ENCODE measurements around the gene TICAM1. TPM values are rescaled to one million over a fixed set of nuclear protein-coding genes. Genes with fewer than 3 reads are reported as not detected.
A peak's percentile ranks its signal among the peaks of the same experiment; 100 is the strongest.
"Not testable (repeated sequence)": the region's sequence is repeated elsewhere in the genome, so short reads cannot be mapped to it uniquely, and the experiment has no call there.

The TICAM1 gene
- total RNA-seq, 1 experiment from 2014 or later: 2.7 TPM

DNA sequence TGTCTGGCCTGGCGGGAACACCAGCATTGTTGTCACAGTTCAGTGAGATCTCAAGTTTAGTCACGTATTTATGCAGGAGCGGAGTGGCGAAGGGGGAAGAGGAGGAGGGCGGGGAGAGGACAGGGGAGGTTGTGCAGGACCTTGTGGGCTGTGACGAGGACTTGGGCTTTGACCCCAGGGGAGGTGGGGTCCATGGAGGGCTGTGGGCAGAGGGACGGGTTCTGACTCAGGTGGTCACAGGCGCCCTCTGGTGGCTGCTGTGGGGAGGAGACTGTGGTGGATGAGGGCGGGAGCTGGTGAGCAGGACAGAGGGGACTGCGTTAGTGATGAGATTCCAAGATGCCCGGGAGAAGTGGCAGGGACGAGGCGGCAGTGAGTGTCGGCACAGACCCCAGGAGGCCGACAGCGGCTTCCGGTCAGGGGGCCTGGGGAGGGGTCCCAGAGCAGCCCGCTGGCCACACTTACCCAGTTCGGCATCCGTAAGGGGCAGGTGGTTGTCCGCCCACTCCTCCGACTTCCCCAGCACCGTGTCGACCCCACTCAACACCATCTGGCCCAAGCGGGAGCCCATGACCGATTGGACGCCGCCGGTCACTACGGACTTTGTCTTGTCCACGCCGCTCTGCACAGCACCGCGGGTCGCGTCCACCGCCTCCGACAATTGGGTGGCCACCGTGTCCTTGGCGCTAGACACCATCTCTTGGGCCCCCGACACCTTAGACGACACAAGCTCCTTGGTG lies 20.2 kb upstream of the TICAM1 start:
- Histone ChIP-seq H3K4me2 (ENCODE audit: low read depth, low read length, poor library complexity, severe bottlenecking) (peak overlapping the region; percentile 8), H2AFZ (ENCODE audit: low read length) (no peak overlapping the region; the same call in 1 of the 2 replicates), H3K79me2 (ENCODE audit: low read length) (no peaks in the 10 kb centered on the region), H3K36me3 (ENCODE audit: insufficient read depth, low read length) (no peaks in the 10 kb centered on the region), H3K4me1 (ENCODE audit: low read length) (no peaks in the 10 kb centered on the region), H4K20me1 (ENCODE audit: insufficient read depth, low read depth, low read length) (no peaks in the 10 kb centered on the region), H3K27ac (ENCODE audit: low read length) (no peak overlapping the region), H3K9me2 (replicated peaks; ENCODE audit: insufficient read depth, low read length) (no peaks in the 10 kb centered on the region), H3K9ac (ENCODE audit: low read length) (no peak overlapping the region), H3K4me3 (ENCODE audit: low read length) (no peak overlapping the region), H3K9me3 (ENCODE audit: low read length) (no peaks in the 10 kb centered on the region), H3K27me3 (ENCODE audit: low read length) (no peaks in the 10 kb centered on the region)
- peak; percentile 84 for DNase-seq

DNA sequence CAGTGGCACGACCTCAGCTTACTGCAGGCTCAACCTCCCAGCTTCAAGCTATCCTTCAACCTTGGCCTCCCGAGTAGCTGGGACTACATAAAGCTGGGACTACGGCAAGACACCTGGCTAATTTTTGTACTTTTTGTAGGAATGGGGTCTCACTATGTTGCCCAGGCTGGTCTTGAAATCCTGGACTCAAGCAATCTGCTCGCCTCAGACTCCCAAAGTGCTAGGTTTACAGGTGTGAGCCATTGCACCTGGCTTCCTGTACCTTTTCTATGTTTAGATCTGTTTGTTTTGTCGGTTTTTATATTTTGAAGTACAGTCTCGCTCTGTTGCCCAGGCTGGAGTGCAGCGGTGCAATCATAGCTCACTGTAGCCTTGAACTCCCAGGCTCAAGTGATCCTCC lies 17.5 kb upstream of the TICAM1 start:
- Histone ChIP-seq H3K79me2 (ENCODE audit: low read length) (no peaks in the 10 kb centered on the region), H3K9ac (ENCODE audit: low read length) (no peak overlapping the region), H3K9me3 (ENCODE audit: low read length) (no peaks in the 10 kb centered on the region), H3K27ac (ENCODE audit: low read length) (no peak overlapping the region), H3K9me2 (replicated peaks; ENCODE audit: insufficient read depth, low read length) (no peaks in the 10 kb centered on the region), H3K4me2 (ENCODE audit: low read depth, low read length, poor library complexity, severe bottlenecking) (no peak overlapping the region), H3K4me3 (ENCODE audit: low read length) (no peak overlapping the region), H3K36me3 (ENCODE audit: insufficient read depth, low read length) (no peaks in the 10 kb centered on the region), H2AFZ (ENCODE audit: low read length) (no peak overlapping the region), H3K4me1 (ENCODE audit: low read length) (no peaks in the 10 kb centered on the region), H3K27me3 (ENCODE audit: low read length) (no peaks in the 10 kb centered on the region), H4K20me1 (ENCODE audit: insufficient read depth, low read depth, low read length) (no peaks in the 10 kb centered on the region)
- no peak for DNase-seq

DNA sequence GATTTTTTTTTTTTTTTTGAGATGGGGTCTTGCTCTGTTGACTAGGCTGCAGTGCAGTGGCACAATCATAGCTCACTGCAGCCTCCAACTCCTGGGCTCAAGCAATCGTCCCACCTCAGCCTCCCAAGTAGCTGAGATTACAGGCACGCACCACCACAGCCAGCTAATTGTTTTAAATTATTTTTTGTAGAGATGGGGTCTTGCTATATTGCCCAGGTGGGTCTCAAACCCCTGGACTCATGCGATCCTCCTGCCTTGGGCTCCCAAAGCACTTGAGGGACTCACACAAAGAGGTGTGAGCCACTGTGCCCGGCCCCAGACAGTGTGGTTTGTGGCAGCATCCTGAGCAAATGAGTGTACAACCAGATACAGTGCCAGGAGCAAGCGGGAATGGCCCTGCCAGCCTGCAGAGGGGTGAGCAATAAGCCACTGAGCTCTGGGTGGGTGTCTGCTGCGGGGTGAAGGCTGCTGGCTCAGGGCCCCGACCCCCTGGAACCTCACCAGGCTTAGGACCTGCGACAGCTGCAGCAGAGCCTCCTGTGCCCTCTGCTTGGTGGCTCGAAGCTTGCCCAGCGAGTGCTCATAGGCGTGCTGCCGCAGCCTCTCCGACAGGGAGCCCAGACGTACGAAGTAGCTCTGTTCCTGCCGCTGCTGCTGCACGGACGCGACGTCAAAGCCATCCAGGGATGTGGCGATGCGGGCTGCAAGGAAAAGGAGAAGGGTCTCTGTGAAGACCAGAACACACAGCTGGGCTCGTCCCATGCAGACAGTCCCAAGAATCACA lies 15.9 kb upstream of the TICAM1 start:
- H3K36me3 ChIP-seq (ENCODE audit: insufficient read depth, low read length): no peaks in the 10 kb centered on the region

GRCh38 chr19:4845975-4846374 lies 14.5 kb upstream of the TICAM1 start:
- DNase-seq; H3K27me3 ChIP-seq (ENCODE audit: low read length); H4K20me1 ChIP-seq (ENCODE audit: insufficient read depth, low read depth, low read length); H2AFZ ChIP-seq (ENCODE audit: low read length); H3K4me1 ChIP-seq (ENCODE audit: low read length); H3K9ac ChIP-seq (ENCODE audit: low read length); H3K4me2 ChIP-seq (ENCODE audit: low read depth, low read length, poor library complexity, severe bottlenecking); H3K4me3 ChIP-seq (ENCODE audit: low read length); H3K9me3 ChIP-seq (ENCODE audit: low read length); H3K27ac ChIP-seq (ENCODE audit: low read length); H3K79me2 ChIP-seq (ENCODE audit: low read length); H3K9me2 ChIP-seq (replicated peaks; ENCODE audit: insufficient read depth, low read length); H3K36me3 ChIP-seq (ENCODE audit: insufficient read depth, low read length): not testable (repeated sequence)

More for the DNA sequence above, 15.9 kb upstream of the TICAM1 start:
- H3K27ac ChIP-seq (ENCODE audit: low read length): no peak overlapping the region
- H3K9me2 ChIP-seq (replicated peaks; ENCODE audit: insufficient read depth, low read length): no peaks in the 10 kb centered on the region
- no peak overlapping the region for H3K9ac ChIP-seq (ENCODE audit: low read length)
- no peaks in the 10 kb centered on the region for H3K27me3 ChIP-seq (ENCODE audit: low read length)
- no peak overlapping the region for H2AFZ ChIP-seq (ENCODE audit: low read length)
- H3K4me3 ChIP-seq (ENCODE audit: low read length): no peak overlapping the region
- no peak overlapping the region for H3K4me2 ChIP-seq (ENCODE audit: low read depth, low read length, poor library complexity, severe bottlenecking)
- no peaks in the 10 kb centered on the region for H4K20me1 ChIP-seq (ENCODE audit: insufficient read depth, low read depth, low read length)
- no peaks in the 10 kb centered on the region for H3K79me2 ChIP-seq (ENCODE audit: low read length)
- no peak for DNase-seq
- H3K9me3 ChIP-seq (ENCODE audit: low read length): no peaks in the 10 kb centered on the region
- H3K4me1 ChIP-seq (ENCODE audit: low read length): no peaks in the 10 kb centered on the region

DNA sequence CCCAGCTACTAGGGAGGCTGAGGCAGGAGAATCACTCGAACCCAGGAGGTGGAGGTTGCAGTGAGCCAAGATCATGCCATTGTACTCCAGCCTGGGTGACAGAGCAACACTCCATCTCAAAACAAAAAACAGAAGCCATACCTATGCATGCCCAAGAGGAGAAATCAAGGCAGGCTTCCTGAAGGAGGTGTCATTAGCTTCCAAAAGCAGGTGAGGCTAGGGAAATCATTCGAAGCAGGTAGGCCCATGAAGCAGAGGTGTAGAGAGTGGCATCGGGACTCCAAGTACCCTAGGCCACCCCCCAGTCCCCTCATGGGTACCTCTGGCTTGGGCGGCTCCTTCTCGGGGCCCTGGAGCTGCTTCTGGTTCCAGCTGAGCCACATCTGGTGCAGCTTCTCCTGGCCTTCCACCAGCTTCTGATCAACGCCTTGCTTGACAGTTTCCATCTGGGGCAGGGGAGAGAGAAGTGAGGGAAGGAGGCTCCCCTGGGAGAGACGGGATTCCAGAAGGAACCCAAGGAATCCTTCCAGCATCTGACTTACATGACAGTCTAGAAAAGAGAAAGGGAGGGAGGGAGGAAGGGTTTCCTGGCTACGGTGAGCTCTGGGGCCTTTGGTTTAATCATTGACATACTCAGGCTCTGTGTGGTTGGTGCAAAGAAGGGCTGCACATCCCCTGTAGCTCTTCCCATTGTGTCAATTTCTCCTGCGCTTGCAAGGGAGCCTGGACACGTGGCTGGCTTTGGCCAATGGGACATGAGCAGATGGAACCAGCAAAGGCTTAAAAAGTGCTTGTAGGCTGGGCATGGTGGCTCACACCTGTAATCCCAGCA lies 13.1 kb upstream of the TICAM1 start:
- Histone ChIP-seq H3K9me2 (replicated peaks; ENCODE audit: insufficient read depth, low read length) (no peaks in the 10 kb centered on the region), H3K27ac (ENCODE audit: low read length) (no peak overlapping the region)

DNA sequence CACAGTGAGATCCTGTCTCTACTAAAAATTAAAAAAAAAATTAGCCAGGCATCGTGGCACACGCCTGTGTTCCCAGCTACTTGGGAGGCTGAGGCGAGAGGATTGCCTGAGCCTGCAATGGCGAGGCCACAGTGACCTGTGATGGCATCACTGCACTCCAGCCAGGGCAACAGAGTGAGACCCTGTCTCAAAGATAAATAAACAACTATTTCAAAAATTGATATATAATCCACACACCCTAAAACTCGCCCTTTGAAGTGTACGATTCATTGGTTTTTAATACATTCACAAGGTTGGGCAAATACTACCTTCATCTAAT lies 12.1 kb upstream of the TICAM1 start:
- no peak overlapping the region for H2AFZ ChIP-seq (ENCODE audit: low read length)
- DNase-seq: no peak

More for the DNA sequence above, 13.1 kb upstream of the TICAM1 start:
- H3K9me3 ChIP-seq (ENCODE audit: low read length): no peaks in the 10 kb centered on the region
- peaks cover 7% of the 10 kb centered on the region for H3K36me3 ChIP-seq (ENCODE audit: insufficient read depth, low read length)
- H3K4me1 ChIP-seq (ENCODE audit: low read length): no peaks in the 10 kb centered on the region
- H4K20me1 ChIP-seq (ENCODE audit: insufficient read depth, low read depth, low read length): no peaks in the 10 kb centered on the region
- no peak for DNase-seq
- no peak overlapping the region for H3K9ac ChIP-seq (ENCODE audit: low read length)
- H3K27me3 ChIP-seq (ENCODE audit: low read length): no peaks in the 10 kb centered on the region
- no peaks in the 10 kb centered on the region for H3K79me2 ChIP-seq (ENCODE audit: low read length)
- no peak overlapping the region for H2AFZ ChIP-seq (ENCODE audit: low read length)
- H3K4me3 ChIP-seq (ENCODE audit: low read length): no peak overlapping the region
- no peak overlapping the region for H3K4me2 ChIP-seq (ENCODE audit: low read depth, low read length, poor library complexity, severe bottlenecking)

GRCh38 chr19:4839192-4839591 lies 7.7 kb upstream of the TICAM1 start:
- Histone ChIP-seq H3K9me2 (replicated peaks; ENCODE audit: insufficient read depth, low read length) (no peaks in the 10 kb centered on the region), H3K27me3 (ENCODE audit: low read length) (no peaks in the 10 kb centered on the region), H3K36me3 (ENCODE audit: insufficient read depth, low read length) (peaks cover 7% of the 10 kb centered on the region), H4K20me1 (ENCODE audit: insufficient read depth, low read depth, low read length) (no peaks in the 10 kb centered on the region), H3K4me2 (ENCODE audit: low read depth, low read length, poor library complexity, severe bottlenecking) (no peak overlapping the region), H3K79me2 (ENCODE audit: low read length) (no peaks in the 10 kb centered on the region), H3K9ac (ENCODE audit: low read length) (no peak overlapping the region), H3K27ac (ENCODE audit: low read length) (no peak overlapping the region), H2AFZ (ENCODE audit: low read length) (no peak overlapping the region), H3K4me1 (ENCODE audit: low read length) (no peaks in the 10 kb centered on the region), H3K9me3 (ENCODE audit: low read length) (no peaks in the 10 kb centered on the region), H3K4me3 (ENCODE audit: low read length) (no peak overlapping the region)
- no peak for DNase-seq

More for the DNA sequence above, 12.1 kb upstream of the TICAM1 start:
- Histone ChIP-seq H3K79me2 (ENCODE audit: low read length) (no peaks in the 10 kb centered on the region), H3K4me2 (ENCODE audit: low read depth, low read length, poor library complexity, severe bottlenecking) (no peak overlapping the region), H3K9ac (ENCODE audit: low read length) (no peak overlapping the region), H3K4me3 (ENCODE audit: low read length) (no peak overlapping the region), H3K9me2 (replicated peaks; ENCODE audit: insufficient read depth, low read length) (no peaks in the 10 kb centered on the region), H3K9me3 (ENCODE audit: low read length) (no peaks in the 10 kb centered on the region), H3K27me3 (ENCODE audit: low read length) (no peaks in the 10 kb centered on the region), H3K4me1 (ENCODE audit: low read length) (no peaks in the 10 kb centered on the region), H3K27ac (ENCODE audit: low read length) (no peak overlapping the region), H3K36me3 (ENCODE audit: insufficient read depth, low read length) (peaks cover 7% of the 10 kb centered on the region), H4K20me1 (ENCODE audit: insufficient read depth, low read depth, low read length) (no peaks in the 10 kb centered on the region)

GRCh38 chr19:4832776-4833175 lies 1.3 kb upstream of the TICAM1 start:
- Histone ChIP-seq H3K4me3 (ENCODE audit: low read length) (no peak overlapping the region), H3K9ac (ENCODE audit: low read length) (no peak overlapping the region), H3K27me3 (ENCODE audit: low read length) (no peaks in the 10 kb centered on the region), H3K36me3 (ENCODE audit: insufficient read depth, low read length) (no peaks in the 10 kb centered on the region), H2AFZ (ENCODE audit: low read length) (no peak overlapping the region), H3K9me2 (replicated peaks; ENCODE audit: insufficient read depth, low read length) (no peaks in the 10 kb centered on the region), H4K20me1 (ENCODE audit: insufficient read depth, low read depth, low read length) (no peaks in the 10 kb centered on the region), H3K9me3 (ENCODE audit: low read length) (no peaks in the 10 kb centered on the region), H3K4me1 (ENCODE audit: low read length) (peaks cover 23% of the 10 kb centered on the region), H3K27ac (ENCODE audit: low read length) (no peak overlapping the region), H3K4me2 (ENCODE audit: low read depth, low read length, poor library complexity, severe bottlenecking) (no peak overlapping the region), H3K79me2 (ENCODE audit: low read length) (peaks cover 34% of the 10 kb centered on the region)
- DNase-seq: no peak
